GM21528 (cell line): ENCODE results near the gene EVA1B.
A peak's percentile ranks its signal among the peaks of the same experiment; 100 is the strongest.

Experiments
- ATAC-seq: cut with Tn5 transposase; IDR thresholded peaks from one replicate; pipeline ENCODE4 v1.9.1; 2021; ENCODE audit warnings: mild to moderate bottlenecking, moderate library complexity; ENCODE audit not compliant: unreplicated experiment, low FRiP score

The EVA1B gene, protein sequence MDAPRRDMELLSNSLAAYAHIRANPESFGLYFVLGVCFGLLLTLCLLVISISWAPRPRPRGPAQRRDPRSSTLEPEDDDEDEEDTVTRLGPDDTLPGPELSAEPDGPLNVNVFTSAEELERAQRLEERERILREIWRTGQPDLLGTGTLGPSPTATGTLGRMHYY

GRCh38 chr1:36323636-36324352 lies at the start of gene EVA1B:
Gene EVA1B (minus strand): TSS chr1:36323645. CDS start chr1:36323037, 608 bp downstream.
- peak; percentile 50 for ATAC-seq

- ATAC-seq, result no peak
Observed at GRCh38 chr1:36372617-36373016, 49.2 kb upstream of the EVA1B start.

GRCh38 chr1:36369061-36369861 lies 45.8 kb upstream of the EVA1B start:
- no peak for ATAC-seq

- ATAC-seq, result no peak
Observed at GRCh38 chr1:36367798-36368197, 44.4 kb upstream of the EVA1B start.

- no peak for ATAC-seq
Observed at GRCh38 chr1:36367066-36367465, 43.6 kb upstream of the EVA1B start.

- no peak for ATAC-seq
Observed at GRCh38 chr1:36366091-36366661, 42.7 kb upstream of the EVA1B start.

DNA sequence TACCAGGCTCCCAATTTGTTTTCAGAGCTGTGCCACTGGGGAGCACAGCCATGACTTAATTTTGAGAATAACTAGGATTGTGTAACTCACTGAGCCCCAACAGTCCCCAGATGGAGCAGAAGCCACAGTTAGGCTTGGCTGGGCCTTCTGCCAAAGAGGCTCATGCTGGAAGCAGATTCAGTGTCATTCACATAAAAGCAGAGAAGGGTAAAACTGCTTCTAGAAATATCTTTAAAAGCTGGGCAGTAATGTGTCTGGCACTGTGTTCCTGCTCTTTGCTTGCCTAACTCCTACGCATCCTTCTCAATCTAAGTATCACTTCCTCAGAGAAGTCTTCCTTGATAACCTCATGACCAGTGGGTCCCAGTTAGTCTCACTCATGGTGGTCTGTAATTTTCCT lies 41.9 kb upstream of the EVA1B start:
- ATAC-seq, result no peak

- ATAC-seq, result no peak
Observed at GRCh38 chr1:36359911-36360550, 36.6 kb upstream of the EVA1B start.

DNA sequence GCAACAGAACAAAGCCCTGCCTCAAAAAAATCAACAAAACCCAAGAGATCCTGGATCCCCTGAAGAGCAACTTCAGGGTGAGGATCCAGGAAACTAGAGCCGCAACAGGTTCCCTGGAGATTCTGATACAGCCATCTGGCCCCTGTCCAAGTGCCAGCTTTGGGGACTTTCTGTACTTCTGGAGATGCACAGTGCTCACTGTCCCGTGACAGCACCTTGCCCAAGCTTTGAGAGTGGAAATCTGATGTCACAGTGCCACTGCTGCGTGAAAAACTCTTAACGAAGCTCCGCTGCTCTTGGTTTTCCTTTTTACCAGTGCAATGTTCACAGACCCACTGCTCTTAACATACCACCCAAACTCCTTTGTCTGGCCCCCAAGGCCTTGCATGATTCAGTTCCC lies 35.9 kb upstream of the EVA1B start:
- no peak for ATAC-seq

DNA sequence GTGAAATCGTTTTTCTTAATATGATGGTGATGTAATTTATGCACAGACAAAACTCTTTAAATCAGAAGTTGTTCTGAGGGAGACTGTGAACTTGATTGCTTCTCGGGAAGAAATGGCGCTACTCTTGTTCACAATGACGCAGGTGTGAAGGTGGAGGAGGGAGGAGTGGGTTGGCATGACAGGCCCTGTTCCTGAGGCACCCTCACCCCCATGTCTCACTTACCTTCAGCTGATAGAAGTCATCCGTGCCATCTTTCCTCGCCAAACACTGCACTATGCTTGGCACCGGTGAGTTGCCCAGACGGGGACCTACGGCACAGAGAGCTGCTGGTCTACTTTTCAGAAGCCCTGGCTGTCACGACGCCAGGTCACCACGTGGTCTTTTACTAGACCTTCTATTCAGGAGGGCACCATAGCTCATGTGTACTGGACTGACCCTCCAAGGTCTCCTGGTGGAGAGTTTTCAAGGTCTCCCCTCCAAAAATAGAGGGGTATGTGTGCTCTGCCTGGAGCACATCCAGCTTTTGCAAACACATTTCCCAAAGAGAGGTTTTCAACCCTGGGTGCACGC lies 35.2 kb upstream of the EVA1B start:
- no peak for ATAC-seq

- ATAC-seq, result no peak
Observed at GRCh38 chr1:36355811-36356210, 32.4 kb upstream of the EVA1B start.

GRCh38 chr1:36354486-36354885 lies 31.0 kb upstream of the EVA1B start:
- no peak for ATAC-seq

GRCh38 chr1:36352910-36353878 lies 29.7 kb upstream of the EVA1B start:
- ATAC-seq, result no peak

- ATAC-seq, result no peak
Observed at GRCh38 chr1:36352125-36352909, 28.9 kb upstream of the EVA1B start.

DNA sequence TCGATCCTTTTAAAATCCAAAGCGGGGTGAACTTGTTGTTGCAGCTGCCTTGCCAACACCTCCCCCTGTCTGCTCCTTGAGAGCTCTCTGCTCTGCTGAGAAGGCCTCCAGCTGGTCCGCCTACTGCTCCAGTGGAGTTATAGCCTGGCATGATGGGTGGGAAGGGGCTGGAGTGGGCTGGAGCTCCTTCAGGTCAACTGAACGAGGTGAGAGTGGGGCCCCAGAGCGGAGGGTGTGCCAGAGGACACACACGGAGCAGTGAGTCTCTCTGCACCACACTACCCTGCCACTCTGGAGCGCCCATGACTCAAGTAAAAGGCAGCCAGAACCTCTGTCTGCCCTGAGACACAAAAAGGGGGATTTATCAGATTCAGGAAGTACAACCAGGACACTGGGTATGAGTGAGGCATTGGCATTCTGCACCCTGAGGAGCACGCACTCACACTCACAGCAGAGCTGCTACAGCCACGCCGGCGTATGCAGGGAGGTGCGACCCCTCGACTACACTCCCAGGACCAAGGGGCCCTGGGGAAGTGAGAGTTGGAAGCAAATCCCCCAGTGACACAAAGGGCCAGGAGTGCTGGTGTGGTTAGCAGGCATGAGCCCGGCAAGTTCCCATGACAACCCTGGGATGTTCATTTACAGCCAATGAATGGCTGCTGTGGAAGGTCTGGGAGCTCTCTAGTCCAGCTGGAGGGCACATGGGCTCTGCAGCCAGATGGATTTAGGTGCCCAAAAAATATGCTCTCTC lies 28.0 kb upstream of the EVA1B start:
- no peak for ATAC-seq

DNA sequence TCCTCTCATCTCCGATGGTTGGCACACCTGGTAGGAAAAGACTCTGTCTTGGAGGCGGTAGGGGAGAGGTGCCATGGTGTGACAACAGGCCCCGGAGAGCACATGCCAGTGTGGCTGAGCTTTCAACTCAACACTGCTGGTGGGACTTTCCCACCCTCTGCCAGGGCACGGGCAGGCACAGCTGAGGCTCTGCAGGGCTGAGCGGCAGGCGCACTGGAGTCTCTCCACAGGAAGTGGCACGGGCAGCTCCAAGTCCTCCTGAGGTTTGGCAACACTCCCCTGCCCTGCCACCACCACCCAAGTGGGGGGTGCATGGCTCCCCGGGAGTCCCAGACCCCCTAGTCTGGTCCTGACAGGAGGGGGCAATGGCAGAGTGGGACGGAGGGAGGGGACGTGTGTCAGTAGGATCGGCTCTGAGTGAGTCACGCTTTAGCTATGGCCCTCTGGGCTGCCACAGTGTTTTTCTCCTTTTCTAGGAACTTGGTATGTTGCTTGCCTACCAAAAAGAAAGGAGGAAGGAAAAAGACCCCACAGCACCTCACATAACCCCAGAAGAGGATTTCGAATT lies 27.3 kb upstream of the EVA1B start:
- ATAC-seq, result no peak

- ATAC-seq, result no peak
Observed at GRCh38 chr1:36349839-36350238, 26.4 kb upstream of the EVA1B start.
